Measurements from ENCODE around the gene SLC9A7.

Gene SLC9A7

DNA sequence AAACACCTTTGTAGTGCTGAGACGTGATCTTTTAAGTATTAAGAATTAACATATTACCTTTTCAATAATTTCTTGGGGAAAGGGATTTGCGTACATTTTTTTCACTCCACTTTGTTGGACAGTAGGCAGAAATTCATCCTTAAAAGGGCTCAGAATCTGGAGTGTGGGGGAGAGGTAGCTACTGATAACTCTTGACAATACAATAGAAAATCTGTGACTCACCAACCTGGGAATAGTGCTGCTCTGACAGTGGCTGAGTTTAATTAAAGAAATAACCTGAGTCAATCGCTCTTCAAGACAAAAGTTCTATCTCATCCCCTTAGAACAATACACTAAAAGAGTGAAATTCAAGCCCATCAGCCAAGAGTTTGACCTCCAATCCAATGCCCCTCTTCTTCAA, 60.2 kb downstream of the SLC9A7 start:
- no peak for DNase-seq

DNA sequence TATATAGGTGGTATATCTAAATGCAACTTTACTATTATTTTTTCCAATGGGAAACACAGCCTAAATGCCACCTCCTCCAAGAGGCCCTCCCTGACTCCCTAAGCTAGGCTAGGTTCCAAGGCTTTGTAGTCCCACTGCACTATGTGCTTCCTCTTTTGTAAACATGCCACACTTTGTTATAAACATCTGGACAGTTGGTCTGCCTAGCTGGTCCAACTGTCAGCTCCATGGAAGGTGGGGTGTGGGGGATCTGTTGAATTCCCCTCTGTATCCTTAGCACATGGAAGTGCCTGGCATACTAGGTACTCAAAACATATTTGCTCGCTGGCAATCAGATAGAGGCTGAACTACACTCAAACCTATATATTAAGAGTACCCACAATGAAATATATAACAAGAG, 63.4 kb downstream of the SLC9A7 start:
- no peak for DNase-seq

DNA sequence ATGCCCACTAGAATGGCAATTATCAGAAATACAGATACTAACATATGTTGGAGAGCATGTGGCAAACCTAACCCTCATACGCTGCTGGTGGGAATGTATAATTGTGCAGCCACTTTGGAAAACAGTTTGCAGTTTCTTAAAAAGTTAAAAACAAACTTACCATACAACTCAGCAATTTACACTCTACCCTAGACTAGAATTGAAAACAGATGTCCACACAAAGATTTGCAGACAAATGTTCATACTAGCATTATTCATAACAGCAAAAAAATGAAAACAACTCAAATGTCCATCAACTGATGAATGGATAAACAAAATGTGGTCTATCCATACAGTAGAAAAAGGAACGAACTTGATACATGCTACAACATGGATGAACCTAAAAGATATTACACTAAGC, 64.4 kb downstream of the SLC9A7 start:
- DNase-seq: no peak

GRCh38 chrX:46693149-46693548, 65.8 kb downstream of the SLC9A7 start:
- no peak for DNase-seq

GRCh38 chrX:46690818-46691217, 68.1 kb downstream of the SLC9A7 start:
- no peak for DNase-seq

- DNase-seq: no peak
These were observed 71.3 kb downstream of the SLC9A7 start for GRCh38 chrX:46687619-46688018.

GRCh38 chrX:46686003-46686645, 72.8 kb downstream of the SLC9A7 start:
- DNase-seq: peak; percentile 46 to 53

DNA sequence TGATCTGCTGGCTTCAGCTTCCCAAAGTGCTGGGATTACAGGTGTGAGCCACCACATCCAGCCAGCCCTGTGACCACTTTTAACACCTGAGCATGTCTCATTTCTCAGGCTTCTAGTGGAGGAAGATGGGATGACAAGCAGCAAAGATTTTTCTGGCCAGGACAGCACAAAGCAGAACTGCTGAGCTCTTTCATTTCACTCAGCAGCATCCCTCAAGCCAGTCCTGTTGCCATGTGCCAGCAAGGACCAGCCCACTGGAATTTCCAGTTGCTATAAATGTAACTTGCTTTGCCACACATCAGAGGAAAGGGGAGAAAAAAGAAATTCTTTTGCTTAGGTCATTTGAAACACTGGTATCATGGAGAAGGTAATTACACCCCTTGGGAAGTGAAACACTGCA, 75.9 kb downstream of the SLC9A7 start:
- DNase-seq: no peak

DNA sequence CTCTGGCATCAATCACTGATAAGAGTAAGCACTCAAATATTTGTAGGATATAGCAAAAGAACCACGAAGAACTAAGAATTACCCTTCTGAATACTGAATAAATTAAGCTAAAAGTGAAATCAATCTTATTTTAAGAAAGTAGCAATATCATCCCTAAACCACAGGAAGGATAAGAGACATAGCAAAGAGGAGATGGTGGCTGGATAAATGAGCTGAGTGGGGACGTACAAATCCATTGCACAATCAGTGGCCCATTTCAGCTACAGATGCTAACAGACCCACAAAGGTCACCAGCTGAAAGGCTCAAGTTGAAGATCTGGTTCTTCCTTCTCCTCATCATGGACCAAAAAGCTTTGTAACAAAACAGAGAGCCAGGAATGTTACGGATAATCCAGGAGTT, 77.1 kb downstream of the SLC9A7 start:
- DNase-seq: no peak

DNA sequence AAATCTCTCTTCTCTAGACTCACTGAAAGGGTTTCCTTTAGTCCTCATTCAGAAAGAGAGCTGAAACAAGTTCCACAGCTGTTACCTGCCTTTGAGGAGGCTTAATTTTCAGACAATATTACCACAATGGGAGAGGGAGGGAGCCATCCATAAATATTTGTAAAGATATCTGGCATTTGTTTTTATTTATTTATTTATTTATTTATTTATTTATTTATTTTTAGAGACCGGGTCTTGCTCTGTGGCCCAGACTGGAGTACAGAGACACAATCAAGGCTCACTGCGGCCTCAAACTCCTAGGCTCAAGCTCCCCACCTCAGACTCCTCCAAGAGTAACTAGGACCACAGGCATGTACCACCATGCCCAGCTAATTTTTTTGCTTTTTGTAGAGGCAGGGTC, 80.7 kb downstream of the SLC9A7 start:
- no peak for DNase-seq

DNA sequence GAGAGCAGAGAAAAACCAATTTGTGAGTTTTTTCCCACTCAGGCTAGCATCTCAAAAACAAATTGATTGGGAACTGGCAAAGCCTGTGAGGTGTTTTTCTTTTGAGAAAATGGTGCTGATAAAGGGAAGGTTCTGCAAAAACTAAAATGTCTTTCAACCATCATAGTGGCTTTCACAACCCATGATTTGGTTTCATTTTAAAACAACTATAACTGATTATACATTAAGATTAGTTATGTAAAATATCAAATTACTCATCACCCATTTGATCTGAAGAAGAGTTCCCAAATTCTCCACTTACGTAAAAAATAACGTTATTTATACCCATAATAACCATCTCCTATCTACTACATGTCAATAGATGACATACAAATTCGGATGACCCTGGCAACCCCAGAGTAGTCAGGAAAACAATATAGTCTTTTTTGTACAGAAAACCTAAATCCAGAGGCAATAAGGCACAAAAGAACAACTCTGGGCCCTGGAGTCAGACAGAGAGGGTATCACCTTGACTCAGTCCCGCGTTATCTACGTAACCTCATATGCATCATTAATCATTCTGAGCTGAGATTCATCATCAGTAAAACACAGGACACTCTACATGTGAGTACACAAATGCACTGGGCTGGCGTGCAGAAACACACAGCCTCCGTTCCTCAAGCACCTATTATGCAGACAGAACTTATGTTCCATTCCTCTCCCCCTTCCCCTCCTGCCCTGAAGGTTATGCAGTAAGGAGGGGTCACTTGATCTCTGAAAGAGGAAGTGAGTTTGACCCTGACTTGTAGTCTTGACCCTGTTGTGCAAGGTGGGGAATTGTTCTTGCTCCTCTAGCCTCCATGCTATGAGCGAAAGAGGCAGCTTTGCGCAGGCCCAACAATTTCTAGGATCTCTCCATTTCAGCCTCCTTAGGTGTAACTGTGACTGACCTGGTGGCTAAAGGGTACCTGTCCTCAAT, 82.2 kb downstream of the SLC9A7 start:
- DNase-seq: no peak

DNA sequence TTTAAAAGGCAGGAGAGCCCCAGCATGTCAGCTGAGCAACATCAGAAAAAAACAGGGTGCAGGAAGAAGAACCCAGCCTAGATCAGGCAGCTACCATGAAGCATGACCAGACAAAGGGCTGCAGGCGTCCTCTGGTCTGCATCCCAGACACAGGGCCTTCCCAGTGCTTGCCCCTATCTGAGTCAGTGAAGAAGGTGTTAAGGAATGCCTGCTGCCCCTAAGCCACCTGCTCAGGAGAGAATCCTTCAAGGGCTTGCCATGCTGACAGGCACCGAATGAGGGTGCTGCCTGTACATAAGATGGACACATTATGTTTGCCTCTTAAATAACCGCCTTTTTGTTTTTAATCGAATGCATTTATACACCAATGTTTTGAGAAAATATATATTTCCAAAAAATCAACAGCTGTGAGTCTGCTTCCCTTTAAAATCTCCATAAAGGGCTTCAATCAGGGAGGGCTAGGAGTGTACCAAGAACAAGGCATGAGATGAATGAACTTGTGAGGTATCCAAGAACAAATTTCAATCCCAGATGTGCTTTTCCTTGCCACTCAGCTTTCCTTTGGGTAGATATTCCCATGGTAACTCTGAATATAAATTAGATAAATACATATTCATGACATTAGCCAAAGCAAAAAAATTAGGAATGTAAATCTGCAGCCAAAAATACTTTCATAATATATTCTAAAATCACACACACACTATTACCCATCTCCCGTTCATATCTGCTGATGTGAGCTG, 85.1 kb downstream of the SLC9A7 start:
- DNase-seq: no peak

GRCh38 chrX:46670316-46670715, 88.6 kb downstream of the SLC9A7 start:
- DNase-seq: no peak

DNA sequence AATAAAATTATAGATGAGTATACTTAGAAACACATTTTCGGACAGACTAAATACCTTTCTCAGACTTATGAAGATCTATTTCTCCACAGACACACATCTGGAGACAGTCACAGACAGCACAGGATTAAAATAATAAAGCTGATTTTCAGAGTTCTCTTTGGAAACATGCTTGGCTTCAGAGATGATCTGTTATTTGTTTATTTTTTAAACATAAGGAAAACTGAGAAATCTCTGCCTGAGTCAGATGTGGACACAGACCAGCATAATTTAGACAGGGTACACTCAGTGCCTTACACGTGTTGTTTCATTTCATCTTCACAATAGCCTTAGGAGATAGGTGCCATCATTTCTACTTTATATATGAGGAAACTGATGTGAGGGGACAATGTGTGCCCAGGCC, 92.1 kb downstream of the SLC9A7 start:
- DNase-seq: no peak

DNA sequence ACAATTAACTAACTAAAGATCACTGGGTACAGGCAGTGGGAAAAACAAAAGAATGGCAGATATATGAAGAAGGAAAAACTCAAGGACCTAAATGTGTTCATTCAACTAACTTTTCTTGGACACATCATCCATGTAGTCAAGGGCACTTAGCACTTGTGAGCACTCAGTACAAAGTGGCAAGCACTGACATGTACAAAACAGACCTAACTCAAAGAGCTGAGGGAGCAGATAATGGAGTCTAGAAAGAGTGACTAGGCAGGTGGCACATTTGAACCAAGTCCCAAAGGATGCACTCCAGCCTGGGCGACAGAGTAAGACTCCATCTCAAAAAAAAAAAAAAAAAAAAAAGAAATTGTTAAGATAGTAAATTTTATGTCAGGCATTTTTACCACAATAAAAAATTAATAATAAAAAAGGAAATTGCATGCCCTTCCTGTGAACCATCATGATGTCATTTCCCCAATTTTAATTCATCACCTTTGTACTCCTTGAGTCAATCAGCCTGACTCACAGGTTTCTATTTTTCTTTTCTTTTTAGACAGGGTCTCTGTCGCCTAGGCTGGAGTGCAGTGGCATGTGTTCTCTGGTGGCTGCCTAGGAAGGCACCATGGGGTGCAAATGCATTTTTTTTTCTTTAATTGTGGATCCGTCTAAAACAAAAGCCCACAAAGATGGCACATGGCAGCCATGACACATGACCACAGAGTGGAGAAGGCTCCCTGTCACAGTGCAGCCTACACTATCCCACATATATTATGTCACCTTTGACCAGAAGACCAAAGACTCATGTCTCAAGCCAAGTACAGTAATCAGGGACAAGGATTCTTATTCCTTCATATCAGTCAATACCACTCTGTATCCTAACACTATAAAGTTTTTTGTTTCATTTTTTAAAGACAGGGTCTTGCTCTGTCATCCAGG, 93.4 kb downstream of the SLC9A7 start:
- no peak for DNase-seq

DNA sequence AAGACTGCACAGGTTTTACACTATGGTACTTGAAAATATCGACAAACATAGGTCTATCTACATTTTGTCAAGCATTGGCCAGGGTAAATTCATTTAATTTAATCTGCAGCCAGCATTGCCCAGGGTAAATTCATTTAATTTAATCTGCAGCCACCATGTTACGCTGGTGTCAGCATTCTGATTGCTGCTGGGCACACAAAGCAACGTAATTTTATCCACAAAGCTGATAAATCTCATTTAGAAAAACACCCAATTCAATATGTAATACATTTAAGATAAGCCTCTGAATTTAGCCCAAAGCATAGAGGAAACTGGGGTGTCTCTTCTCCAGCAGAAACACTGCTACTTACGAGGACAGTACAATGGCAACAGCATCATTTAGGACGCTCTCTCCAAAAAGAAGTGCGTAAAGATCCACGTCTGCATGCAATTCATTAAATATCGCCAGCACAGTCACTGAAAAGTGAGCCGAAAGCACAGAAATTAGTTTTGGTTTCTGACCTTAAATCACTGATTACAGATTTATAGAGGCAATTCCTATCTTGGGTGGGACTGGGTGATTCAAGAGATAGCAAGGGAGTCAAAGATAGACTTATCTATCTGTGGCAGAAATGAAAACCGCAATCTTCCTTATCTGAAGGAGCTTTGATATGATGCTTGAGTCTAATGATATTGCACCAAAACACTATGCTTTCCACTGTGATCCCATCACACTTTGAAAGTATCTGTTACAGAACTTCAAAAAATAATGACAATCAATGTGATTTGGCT, 96.5 kb downstream of the SLC9A7 start:
- DNase-seq: no peak

DNA sequence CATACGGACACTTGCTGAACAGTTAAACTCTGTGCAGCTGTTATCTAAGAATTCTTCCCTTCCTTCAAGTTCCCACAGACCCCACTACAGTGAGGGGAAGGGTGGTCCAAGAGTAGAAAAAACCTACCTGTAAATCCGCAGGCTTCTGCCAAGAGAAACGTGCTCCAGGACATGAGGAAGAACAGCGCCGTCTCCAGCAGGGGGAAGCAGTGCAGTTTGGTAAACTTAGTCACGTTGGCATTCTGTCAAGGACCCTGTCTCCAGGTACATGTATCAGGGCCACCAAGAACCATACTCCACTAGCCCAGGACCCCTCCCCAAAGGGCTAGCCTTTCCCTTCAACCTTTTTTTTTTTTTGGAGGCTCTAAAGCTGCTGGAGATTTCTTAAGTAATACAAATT, 105.4 kb downstream of the SLC9A7 start:
- no peak for DNase-seq

- DNase-seq: no peak
These were observed 109.3 kb downstream of the SLC9A7 start for GRCh38 chrX:46649421-46650260.

DNA sequence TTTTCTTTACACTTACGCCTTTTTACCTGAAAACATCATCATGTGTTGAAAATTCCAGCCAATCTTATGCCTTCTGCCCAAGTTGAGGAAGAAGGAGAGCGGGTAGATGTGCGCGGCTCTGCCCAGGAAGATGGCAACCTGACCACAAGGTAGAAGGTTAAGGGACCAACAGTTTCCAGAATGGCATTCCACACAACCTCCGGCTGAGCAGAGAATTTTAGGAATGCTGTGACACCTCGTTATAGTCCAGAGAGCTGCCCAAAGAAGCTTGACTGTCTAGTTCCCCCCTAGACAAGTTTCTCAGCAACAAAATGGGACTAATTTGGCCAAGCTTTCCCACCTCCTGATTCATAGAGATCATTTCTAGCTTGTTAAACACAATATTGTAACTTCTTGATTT, 110.3 kb downstream of the SLC9A7 start:
- DNase-seq: no peak

DNA sequence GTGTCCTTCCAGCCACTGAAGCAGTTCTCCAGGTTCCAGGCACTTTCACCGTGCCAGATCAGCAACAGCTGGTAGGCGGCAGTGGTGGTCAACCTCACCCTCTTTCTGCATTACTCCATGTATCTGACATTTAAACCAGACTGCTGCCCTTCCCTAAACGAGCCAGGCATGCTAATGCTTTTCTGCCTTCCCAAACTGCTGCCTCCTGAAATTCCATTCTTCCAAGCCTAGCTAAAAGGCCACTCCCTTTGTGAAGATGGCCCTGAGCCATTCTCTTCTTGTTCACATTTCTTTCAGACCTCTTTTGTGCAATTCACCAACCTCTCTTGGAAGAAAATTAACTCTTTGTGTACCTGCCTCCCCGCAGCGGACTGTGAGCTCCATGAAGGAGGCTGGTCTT, 111.7 kb downstream of the SLC9A7 start:
- no peak for DNase-seq

GRCh38 chrX:46645614-46646013, 113.3 kb downstream of the SLC9A7 start:
- DNase-seq: no peak
